Kidney (tissue), 14 donors: ENCODE data around the gene GRK6. TPM values are rescaled to one million over a fixed set of nuclear protein-coding genes. Genes with fewer than 3 reads are reported as not detected.

ENCODE experiments used
- DNase-seq, 5 donors: peaks; one replicate each; pipeline ENCODE4 v3.0.0-alpha.2; 2013 to 2020
- FAIRE-seq: peaks from 2 replicates; lab custom pipeline; 2012; peaks lifted over from hg19 to GRCh38; lab: Jason Lieb, UNC
- H3K27ac ChIP-seq, 2 donors: one replicate each; pipeline ENCODE4 v1.7.0; 2013; ENCODE audit warnings: low read depth in 2 of 2, low read length in 2 of 2, inconsistent platforms in 1 of 2
- H3K27me3 ChIP-seq: one replicate; pipeline ENCODE4 v1.7.1; 2013; ENCODE audit warnings: low read length, inconsistent platforms; ENCODE audit not compliant: control insufficient read depth, insufficient read depth
- H3K36me3 ChIP-seq, 3 donors: one replicate each; pipeline versions ENCODE4 v1.7.0 to v1.7.1; 2013; ENCODE audit warnings: low read length in 3 of 3, control low read depth in 1 of 3, inconsistent platforms in 1 of 3; ENCODE audit not compliant: insufficient read depth in 3 of 3, control insufficient read depth in 2 of 3
- H3K4me1 ChIP-seq, 3 donors: one replicate each; pipeline versions ENCODE4 v1.7.0 to v1.7.1; 2013; ENCODE audit warnings: low read length in 3 of 3, inconsistent platforms in 1 of 3, low read depth in 1 of 3; ENCODE audit not compliant: control insufficient read depth in 2 of 3, insufficient read depth in 2 of 3
- H3K4me3 ChIP-seq, 3 donors: one replicate each; pipeline versions ENCODE4 v1.7.0 to v1.8.1; 2013; ENCODE audit warnings: low read length in 3 of 3, control low read depth in 1 of 3, inconsistent platforms in 1 of 3
- H3K9ac ChIP-seq, 3 donors: one replicate each; pipeline versions ENCODE4 v1.7.0 to v1.7.1; 2013; ENCODE audit warnings: low read length in 3 of 3, control low read depth in 1 of 3, inconsistent platforms in 1 of 3
- H3K9me3 ChIP-seq, 3 donors: one replicate each; pipeline versions ENCODE4 v1.7.0 to v1.7.1; 2013; ENCODE audit warnings: low read length in 3 of 3, control low read depth in 1 of 3, inconsistent platforms in 1 of 3; ENCODE audit not compliant: control insufficient read depth in 2 of 3, insufficient read depth in 1 of 3
- intact Hi-C: fragments of 100-400 bp; cut with DNase I; formaldehyde crosslinking; loops from one replicate; pipeline ENCODE4 v1.11.1; 2022
- polyA plus RNA-seq: library from polyadenylated mRNA; stranded (reverse); fragments of 350-450 nt; fragmentation: Illumina TruSeq; extraction: RNeasy Lipid Tissue Mini Kit (QIAGEN cat#74804); gene quantifications from one replicate; pipeline ENCODE4 v1.2.3, GENCODE V29; 2014; ENCODE audit warnings: low read depth, low replicate concordance; ENCODE audit not compliant: insufficient read depth
- total RNA-seq: library from RNA; stranded (reverse); fragmentation: NEBNext Ultra II Directional; extraction: Animal tissue kit (Norgen Biotek cat#: 25700); gene quantifications from one replicate; pipeline ENCODE4 v1.2.1, GENCODE V29; 2021
- TF ChIP-seq, protein P1 (sequence below): IDR thresholded peaks from 3 replicates; pipeline ENCODE4 v1.5.1; 2012; ENCODE audit warnings: mild to moderate bottlenecking, moderate library complexity, borderline replicate concordance; ENCODE audit not compliant: insufficient read depth; ENCODE audit errors: extremely low read depth
- donor health status: control.
- donor health status: control.
- donor health status: control.
- donor health status: control.
- donor health status: control.
- donor health status: DM: yes; HTN: yes; CAD: no.
- donor health status: Normal renal cell carcinoma (clear cell type).

GRK6 gene
- total and polyA plus RNA-seq, 2 donors from 2014 or later = 9.6 to 37.8 TPM

DNA sequence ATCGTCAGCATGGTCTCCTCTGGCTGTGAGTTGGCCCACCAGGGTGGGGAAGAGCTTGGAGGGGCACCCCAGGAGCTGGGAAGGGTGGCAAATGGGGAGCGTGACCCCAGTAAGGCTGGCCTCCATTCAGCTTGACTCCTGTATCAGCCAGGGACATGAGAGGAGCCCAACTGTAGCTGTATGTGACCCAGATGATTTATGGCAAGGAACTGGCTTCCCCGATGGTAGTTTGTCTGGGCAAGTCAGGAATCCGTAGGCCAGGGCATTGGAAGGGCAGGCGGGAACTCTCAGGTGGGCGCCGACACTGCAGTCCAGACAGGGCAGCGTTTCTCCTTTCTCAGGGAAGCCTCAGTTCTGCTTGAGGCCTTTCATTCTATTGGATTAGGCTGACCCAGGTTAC lies 39.9 kb upstream of the GRK6 start:
- intact Hi-C loops = no loop called here
- peak overlapping the region in 1 of 3 donors; percentile 19 for H3K9ac ChIP-seq
- no peak overlapping the region for H3K27ac ChIP-seq
- H3K36me3 ChIP-seq = peaks cover 0 to 4% (median 2%) of the 10 kb centered on the region in 3 donors
- H3K9me3 ChIP-seq = no peaks in the 10 kb centered on the region
- FAIRE-seq (no peak), DNase-seq (no peak)
- peaks cover 0 to 18% (median 0%) of the 10 kb centered on the region in 3 donors for H3K4me1 ChIP-seq
- peak overlapping the region; percentile 20 to 70 (median 56) for H3K4me3 ChIP-seq
- H3K27me3 ChIP-seq = no peaks in the 10 kb centered on the region
- TF ChIP-seq, protein P1, sequence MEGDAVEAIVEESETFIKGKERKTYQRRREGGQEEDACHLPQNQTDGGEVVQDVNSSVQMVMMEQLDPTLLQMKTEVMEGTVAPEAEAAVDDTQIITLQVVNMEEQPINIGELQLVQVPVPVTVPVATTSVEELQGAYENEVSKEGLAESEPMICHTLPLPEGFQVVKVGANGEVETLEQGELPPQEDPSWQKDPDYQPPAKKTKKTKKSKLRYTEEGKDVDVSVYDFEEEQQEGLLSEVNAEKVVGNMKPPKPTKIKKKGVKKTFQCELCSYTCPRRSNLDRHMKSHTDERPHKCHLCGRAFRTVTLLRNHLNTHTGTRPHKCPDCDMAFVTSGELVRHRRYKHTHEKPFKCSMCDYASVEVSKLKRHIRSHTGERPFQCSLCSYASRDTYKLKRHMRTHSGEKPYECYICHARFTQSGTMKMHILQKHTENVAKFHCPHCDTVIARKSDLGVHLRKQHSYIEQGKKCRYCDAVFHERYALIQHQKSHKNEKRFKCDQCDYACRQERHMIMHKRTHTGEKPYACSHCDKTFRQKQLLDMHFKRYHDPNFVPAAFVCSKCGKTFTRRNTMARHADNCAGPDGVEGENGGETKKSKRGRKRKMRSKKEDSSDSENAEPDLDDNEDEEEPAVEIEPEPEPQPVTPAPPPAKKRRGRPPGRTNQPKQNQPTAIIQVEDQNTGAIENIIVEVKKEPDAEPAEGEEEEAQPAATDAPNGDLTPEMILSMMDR = no peak

DNA sequence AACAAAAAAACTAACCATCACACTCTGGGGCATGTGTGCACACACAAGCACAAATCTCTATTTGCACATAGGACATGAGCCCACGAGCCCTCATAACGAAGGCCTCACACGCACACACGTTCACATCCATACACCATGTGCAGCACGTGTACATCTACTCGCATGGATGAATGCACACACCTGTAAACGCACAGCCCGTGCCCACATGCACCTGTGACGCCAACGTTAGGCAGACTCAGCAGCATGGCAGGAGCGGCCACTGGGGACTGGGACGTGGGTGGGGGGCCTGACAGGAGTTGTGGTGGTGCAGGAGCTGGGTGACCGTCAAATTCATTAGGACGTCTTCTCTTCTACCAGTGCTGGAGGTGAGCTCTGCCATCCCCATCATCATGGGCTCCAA lies 39.1 kb upstream of the GRK6 start:
- H3K27me3 ChIP-seq = no peaks in the 10 kb centered on the region
- peaks cover 0 to 18% (median 0%) of the 10 kb centered on the region in 3 donors for H3K4me1 ChIP-seq
- intact Hi-C loops = no loop called here
- DNase-seq (no peak), FAIRE-seq (no peak)
- TF ChIP-seq, protein P1 = no peak
- no peaks in the 10 kb centered on the region for H3K9me3 ChIP-seq
- H3K4me3 ChIP-seq = peak overlapping the region; percentile 31 to 70 (median 42)
- H3K27ac ChIP-seq = no peak overlapping the region
- H3K36me3 ChIP-seq = peaks cover 0 to 4% (median 2%) of the 10 kb centered on the region in 3 donors
- no peak overlapping the region for H3K9ac ChIP-seq

- DNase-seq (no peak), FAIRE-seq (no peak)
- Histone ChIP-seq H3K9ac (no peak overlapping the region), H3K36me3 (peaks cover 0 to 4% (median 2%) of the 10 kb centered on the region in 3 donors), H3K27ac (peak overlapping the region in 1 of 2 donors; percentile 7), H3K27me3 (no peaks in the 10 kb centered on the region), H3K9me3 (no peaks in the 10 kb centered on the region), H3K4me3 (peak overlapping the region in 2 of 3 donors; percentile 19 to 42), H3K4me1 (peaks cover 0 to 18% (median 0%) of the 10 kb centered on the region in 3 donors)
- intact Hi-C loops = no loop called here
- TF ChIP-seq, protein P1 = no peak
These were observed 37.9 kb upstream of the GRK6 start for GRCh38 chr5:177388521-177389052.
